Activated gamma-delta T cell treated with anti-CD3 and anti-CD28 coated beads, Interleukin-2, amount 50 U/mL, for 16 hours (primary cell): Measurements from ENCODE around the gene NR3C1.

Experiments
- DNase-seq: peaks from one replicate; pipeline ENCODE4 v3.0.0-alpha.2; 2020; ENCODE audit warnings: low read depth

NR3C1 gene

GRCh38 chr5:143311428-143311827 is 92.1 kb downstream of the NR3C1 start:
- no peak for DNase-seq

DNA sequence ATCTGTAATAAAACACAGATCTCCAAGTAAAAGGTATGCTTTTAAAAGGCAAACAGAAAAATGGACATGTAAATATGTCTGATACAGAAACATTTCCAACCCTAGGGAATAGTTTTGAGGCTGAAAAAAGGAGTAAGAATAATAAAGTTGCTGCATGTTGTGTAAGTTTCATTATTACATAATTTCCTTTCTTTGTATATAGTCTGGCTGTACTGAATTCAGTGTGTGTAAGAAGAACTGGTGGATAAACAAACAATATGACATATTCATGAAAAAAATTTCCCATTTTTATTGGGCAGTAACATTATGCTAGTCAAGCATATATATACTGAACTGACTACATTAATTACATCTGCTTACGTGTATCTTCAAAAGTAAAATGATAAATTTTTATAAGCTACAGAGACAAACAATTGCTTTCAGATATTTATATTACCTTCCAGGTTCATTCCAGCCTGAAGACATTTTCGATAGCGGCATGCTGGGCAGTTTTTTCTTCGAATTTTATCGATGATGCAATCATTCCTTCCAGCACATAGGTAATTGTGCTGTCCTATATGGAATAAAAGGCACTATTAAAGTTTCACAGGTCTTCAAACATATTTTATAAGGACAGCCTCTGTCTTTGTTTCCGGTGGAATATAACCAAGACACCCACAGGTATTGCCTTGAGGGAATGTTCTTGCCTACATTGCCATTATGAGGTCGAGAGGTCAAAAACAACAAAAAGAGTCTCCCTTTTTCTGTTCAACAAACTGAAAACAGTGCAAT is 93.6 kb downstream of the NR3C1 start:
- no peak for DNase-seq

DNA sequence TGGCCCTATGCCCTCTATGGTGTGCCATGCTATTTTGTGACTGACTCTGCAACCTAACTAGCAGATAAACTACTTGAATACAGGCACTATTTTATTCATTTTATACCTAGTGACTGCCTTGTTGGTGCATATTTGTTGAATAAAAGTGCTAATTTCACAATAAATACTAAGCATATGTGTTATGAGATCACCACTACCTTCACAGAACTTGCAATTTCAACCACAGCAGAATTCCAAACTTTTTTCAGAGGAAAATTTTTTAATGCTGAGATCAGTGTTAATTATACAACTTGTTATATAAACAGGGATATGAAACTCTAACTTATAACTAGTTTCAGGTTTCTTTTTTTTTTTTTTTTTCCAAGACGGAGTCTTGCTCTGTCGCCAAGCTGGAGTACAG is 94.8 kb downstream of the NR3C1 start:
- DNase-seq = no peak

- DNase-seq = no peak
Measured at GRCh38 chr5:143306040-143306439, 97.4 kb downstream of the NR3C1 start.

DNA sequence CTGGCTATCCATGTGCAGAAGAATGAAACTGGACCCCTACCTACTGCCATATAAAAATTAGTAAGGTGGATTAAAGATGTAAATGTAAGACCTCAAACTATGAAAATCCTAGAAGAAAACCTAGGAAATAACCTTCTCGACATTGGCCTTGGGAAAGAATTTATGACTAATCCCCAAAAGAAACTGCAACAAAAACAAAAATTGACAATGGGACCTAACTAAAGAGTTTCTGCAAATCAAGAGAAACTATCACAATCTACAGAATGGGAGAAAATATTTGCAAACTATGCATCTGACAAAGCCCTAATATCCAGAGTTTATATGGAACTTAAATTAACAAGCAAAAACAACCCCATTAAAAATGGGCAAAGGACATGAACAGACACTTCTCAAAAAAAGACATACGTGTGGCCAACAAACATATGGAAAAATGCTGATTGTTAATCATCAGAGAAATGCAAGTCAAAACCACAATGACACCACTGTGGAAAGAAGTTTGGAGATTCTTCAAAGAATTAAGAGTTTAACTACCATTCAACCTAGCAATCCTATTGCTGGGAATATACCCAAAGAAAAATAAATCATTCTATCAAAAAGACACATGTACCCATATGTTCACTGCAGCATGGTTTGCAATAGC is 98.5 kb downstream of the NR3C1 start:
- no peak for DNase-seq

GRCh38 chr5:143302341-143303045 is 101.0 kb downstream of the NR3C1 start:
- no peak for DNase-seq

- DNase-seq = no peak
Measured at GRCh38 chr5:143297756-143298155, 105.7 kb downstream of the NR3C1 start.

GRCh38 chr5:143290125-143290524 is 113.4 kb downstream of the NR3C1 start:
- no peak for DNase-seq

DNA sequence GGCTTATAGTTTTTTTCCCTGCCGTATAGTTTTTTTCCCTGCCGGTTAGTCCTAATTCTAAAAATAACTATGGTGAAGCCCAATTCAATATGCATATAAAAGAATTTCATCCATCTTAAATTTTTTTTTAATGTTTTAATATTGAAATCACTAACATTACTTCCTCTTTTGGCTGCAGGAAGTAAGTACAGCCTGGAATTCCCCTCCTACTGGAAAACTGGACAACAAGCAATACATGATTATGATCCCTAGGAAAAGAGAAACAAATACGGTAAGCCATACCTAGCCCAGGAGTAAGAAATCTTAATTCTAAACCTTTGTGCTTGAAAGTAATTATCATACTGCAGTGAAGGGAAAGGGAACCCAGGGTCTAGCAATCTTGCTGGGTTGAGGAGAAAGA is 119.0 kb downstream of the NR3C1 start:
- no peak for DNase-seq

GRCh38 chr5:143284002-143284401 is 119.5 kb downstream of the NR3C1 start:
- DNase-seq = no peak

DNA sequence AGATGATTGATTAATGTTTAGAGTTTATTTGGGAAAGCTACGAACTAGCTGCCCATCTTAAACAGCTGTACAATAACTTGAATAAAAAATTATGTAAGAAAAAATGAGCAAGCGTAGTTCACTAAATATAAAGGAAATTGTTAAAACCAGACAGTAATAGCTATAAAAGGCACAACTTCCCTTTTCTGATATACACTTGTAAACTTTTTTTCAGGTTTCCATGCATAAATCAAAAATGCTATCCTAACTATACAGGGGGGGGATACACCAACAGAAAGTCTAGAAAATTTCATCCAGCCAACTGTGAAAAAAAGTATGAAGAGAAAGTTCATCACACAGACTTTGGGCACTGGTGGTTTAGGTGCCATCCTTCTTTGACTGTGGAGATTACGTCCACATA is 122.3 kb downstream of the NR3C1 start:
- no peak for DNase-seq

- DNase-seq = no peak
Measured at GRCh38 chr5:143279698-143280097, 123.8 kb downstream of the NR3C1 start.

DNA sequence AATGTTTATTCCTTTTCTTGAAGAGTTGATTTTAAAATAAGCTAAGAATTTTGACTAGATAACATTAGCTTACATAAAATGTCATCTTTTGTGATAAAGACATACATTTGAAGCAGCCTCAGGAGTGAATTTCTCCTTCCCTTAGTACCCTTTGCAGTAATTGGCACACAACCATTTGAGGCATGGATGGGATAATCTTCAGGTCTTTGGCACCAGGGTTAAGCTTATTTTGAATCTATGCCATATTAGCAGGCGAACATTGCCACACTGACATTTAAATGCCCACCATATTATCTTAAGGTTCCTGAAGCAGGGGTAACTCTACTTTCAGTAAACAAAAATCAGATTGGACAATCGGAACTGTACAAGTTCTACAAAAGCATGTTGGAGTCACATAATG is 126.0 kb downstream of the NR3C1 start:
- DNase-seq = no peak

DNA sequence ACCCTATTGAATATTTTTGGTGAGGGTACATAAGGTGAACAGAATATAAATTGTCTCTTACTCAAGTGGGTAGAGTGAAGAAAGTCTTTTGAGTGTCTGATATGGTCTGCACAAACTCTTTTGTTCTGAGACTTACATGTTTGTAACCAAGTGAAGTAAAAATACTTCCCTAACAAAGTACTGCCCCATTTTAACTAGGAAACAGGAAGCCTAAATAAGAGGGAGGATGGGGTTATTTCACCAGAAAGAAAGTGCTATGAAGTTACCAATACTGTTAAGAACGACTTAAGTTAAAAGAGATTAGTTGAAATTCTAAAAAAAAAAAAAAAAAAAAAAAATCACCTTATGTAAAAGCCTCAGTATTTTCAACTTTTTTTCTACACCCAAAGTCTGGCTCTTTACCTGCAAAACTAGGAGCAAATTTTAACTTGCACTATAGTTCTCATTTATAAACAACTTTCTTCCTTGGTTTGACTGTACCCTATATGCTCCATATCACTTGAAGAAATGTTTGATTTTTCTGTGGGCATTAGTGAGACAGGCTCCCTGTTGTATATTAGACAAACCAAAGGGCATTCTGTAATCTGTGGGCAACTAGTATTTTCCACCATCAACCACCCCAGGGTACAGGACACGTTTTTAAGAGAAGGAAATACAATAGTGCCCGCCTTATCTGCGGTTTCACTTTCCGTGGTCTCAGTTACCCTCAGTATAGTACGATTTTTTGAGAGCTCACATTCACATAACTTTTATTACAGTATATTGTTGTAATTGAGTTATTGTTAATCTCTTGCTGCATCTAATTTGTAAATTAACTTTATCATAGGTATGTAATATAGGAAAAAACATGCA is 127.7 kb downstream of the NR3C1 start:
- DNase-seq = no peak

DNA sequence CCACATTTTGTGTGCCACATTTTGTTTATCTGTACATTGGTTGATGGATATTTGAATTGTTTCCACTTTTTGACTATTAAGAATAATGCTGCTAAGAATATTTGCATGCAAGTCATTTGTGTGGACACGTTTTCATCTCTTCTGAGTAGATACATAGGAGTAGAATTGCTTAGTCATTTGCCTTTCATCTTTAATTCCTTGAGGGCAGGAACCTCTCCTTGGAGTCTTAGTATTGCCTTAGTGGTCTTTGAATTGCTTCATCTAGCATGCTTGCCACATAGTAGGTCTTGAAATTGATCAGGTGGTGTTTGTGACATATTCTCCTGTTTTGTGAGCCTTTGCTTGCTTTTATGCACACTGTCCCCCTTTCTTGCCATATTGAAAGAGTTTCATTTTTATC is 128.5 kb downstream of the NR3C1 start:
- no peak for DNase-seq

GRCh38 chr5:143271431-143271830 is 132.1 kb downstream of the NR3C1 start:
- DNase-seq = no peak

DNA sequence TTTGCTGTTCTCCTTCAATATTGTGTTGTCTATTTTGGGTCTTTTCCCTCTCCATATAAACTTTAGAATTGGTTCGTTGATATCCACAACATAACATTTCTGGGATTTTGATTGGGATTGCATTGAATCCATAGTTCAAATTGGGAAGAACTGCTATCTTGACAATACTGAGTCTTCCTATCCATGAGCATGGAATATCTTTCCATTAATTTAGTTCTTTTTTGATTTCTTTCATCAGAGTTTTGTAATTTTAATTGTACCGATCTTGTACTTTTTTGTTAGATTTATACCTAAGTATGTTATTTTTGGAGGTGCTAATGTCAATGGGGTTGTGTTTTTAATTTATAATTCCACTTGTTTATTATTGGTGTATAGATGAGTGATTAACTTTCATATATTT is 135.1 kb downstream of the NR3C1 start:
- DNase-seq = no peak

DNA sequence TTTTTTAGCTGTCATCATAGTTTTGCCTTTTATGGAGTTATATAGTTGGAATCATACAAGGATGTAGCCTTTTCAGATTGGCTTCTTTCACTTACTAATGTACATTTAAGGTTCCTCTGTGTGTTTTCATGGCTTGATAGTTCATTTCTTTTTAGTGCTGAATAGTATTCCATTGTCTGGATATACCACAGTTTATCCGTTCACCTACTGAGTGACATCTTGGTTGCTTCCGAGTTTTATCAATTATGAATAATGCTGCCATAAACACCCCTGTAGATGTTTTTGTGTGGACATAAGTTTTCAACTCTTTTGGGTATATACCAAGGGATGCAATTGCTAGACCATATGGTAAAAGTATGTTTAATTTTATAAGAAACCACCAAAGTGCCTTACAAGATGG is 136.3 kb downstream of the NR3C1 start:
- no peak for DNase-seq

GRCh38 chr5:143265995-143266394 is 137.5 kb downstream of the NR3C1 start:
- DNase-seq = no peak

DNA sequence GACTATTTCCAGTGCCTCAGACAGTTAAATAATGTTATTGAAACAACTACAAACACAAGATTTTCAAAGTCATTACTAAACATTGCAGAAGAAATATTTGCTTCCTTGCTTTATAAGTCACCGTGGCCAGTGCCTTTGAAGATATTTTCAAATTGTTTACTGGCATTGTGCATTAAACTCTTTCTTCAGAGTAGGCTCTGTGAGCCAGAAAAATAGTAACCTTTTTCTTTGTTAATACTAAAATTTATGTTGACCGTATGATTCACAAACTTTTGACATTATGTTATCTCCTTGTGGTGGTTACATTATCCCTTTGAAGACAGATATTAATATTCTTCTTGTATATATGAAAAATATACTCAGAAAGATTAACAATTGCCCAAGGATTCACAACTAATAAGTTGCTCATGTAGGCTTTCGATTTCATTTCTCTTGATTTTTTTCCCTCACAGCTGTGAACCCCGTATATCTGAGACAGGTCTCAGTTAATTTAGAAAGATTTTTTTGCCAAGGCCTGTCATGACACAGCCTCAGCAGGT is 140.1 kb downstream of the NR3C1 start:
- DNase-seq = no peak

DNA sequence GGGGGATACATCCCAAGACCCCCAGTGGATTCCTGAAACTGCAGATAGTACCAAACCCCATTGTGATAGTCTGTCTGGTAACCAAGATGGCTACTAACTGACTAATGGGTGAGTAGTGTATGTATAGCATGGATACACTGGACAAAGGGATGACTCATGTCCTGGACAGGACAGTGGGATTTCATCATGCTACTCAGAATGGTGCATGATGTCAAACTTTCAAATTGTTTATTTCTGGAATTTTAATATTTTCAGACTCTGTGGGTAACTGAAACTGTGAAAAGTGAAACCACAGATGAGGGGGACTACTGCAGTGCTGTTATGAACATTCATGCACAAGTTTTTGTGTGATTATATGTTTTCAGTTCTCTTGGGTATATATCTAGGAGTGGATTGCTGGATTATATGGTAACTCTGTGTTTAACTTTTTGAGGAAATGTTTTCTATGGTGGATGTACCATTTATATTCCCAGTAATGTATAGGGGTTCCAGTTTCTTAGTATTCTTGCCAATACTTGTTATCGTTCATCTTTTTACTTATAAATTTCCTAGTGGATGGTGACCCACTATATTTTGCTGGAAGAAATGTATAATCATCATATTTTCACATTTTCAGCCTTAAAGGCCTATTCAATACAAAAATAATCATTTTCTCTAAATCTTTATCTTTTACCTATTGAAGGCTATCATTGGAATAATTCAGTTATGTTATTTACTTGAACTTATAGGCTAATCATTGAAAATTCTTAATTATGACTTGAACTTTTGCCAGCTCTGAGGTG is 140.9 kb downstream of the NR3C1 start:
- no peak for DNase-seq
